H7 (cell line): ENCODE results near the gene INSR. TPM values are rescaled to one million over a fixed set of nuclear protein-coding genes. Genes with fewer than 3 reads are reported as not detected.

Experiments
- DNase-seq: peaks from one replicate; pipeline ENCODE4 v3.0.0; 2012
- H3K27me3 ChIP-seq: 2 replicates; pipeline ENCODE4 v1.6.0; 2011; ENCODE audit warnings: mild to moderate bottlenecking, low read length; ENCODE audit not compliant: control insufficient read depth, insufficient read depth
- H3K36me3 ChIP-seq: replicated peaks from 2 replicates; pipeline ENCODE4 v1.5.1; 2011; ENCODE audit warnings: low read length; ENCODE audit not compliant: control insufficient read depth, insufficient read depth
- H3K4me3 ChIP-seq: 2 replicates; pipeline ENCODE4 v1.5.1; 2011; ENCODE audit warnings: low read depth, mild to moderate bottlenecking, control low read depth, low read length, moderate library complexity; ENCODE audit not compliant: insufficient read depth
- total RNA-seq: library from RNA; depleted of rRNA; stranded (reverse); fragments of >200 nt; shearing (Covaris generic); gene quantifications from 2 replicates; pipeline ENCODE4 v1.2.3, GENCODE V29; 2014; rRNA removed

INSR gene
- 10.0 and 13.6 TPM in 2 replicates for total RNA-seq

DNA sequence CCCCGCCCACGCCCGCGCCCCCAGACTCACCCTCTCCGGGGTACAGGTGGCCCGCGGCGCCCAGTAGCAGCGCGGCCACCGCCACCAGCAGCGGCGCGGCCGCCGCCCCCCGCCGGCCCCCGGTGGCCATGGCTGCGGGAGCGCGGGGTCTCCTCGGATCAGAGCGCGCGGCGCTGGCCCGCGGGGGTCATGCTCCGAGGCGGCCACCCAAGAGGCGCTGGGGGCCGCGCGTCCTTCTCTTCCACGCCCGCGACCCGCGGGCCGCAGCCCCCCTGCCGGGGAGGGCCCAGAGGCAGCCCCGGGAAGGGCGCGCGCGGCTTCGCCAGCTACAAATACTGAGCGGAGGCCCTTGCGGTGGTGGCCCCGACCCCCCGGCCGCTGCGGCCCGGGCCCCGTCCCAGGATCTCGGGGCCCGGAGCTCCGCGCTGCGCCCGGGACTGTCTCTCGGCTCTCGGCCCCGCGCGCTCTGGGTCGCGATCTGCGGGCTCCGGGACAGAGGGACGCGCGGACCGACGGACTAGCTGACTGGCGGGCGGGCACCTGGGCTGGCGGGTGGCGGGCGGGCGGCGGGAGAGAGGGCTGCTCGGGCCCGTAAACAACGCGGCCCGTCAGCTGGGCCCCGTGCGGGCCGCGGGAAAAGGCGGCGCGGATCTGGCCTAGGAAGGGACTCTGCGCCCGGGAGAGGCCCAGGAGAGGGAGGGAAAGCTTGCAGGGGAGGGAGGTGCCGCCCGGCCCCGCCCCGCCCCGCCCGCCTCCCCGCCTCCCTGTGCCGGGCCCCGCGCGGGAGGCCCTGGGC is at the start of gene INSR:
Gene INSR (minus strand): TSS at position 653 of the 796 bp plus-strand sequence. CDS start 523 bp downstream, at position 130.
- no peaks in the 10 kb centered on the region for H3K36me3 ChIP-seq
- DNase-seq, result peak; percentile 99
- peak within 1 kb of the TSS; percentile 72 for H3K4me3 ChIP-seq
- H3K27me3 ChIP-seq, result peaks cover 10% of the 10 kb centered on the region

DNA sequence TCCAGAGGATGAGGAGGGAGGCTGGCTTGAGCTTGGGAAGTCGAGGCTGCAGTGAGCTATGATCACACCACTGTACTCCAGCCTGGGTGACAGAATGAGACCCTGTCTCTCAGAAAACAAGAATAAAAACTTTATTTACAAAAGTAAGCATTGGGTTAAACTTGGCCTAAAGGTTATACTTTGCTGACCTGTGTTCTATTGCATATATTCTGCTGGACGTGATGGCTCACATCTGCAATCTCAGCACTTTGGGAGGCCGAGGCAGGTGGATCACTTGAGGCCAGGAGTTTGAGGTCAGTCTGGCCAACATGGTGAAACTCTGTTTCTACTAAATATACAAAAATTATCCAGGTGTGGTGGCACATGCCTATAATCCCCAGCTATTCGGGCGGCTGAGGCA is 47.9 kb upstream of the INSR start:
- no peak for DNase-seq

GRCh38 chr19:7340959-7341837 is 47.0 kb upstream of the INSR start:
- DNase-seq, result peak; percentile 83
- H3K4me3 ChIP-seq, result no peak overlapping the region
- H3K36me3 ChIP-seq, result no peaks in the 10 kb centered on the region
- no peaks in the 10 kb centered on the region for H3K27me3 ChIP-seq

More for the DNA sequence above, 47.9 kb upstream of the INSR start:
- H3K27me3 ChIP-seq, result no peaks in the 10 kb centered on the region
- H3K36me3 ChIP-seq, result no peaks in the 10 kb centered on the region
- no peak overlapping the region for H3K4me3 ChIP-seq

GRCh38 chr19:7337380-7338194 is 43.4 kb upstream of the INSR start:
- Histone ChIP-seq H3K36me3 (no peaks in the 10 kb centered on the region), H3K4me3 (no peak overlapping the region), H3K27me3 (no peaks in the 10 kb centered on the region)
- DNase-seq, result no peak

- Histone ChIP-seq H3K4me3 (no peak overlapping the region), H3K27me3 (no peaks in the 10 kb centered on the region), H3K36me3 (no peaks in the 10 kb centered on the region)
- no peak for DNase-seq
These were observed 42.2 kb upstream of the INSR start for GRCh38 chr19:7336321-7336973.

DNA sequence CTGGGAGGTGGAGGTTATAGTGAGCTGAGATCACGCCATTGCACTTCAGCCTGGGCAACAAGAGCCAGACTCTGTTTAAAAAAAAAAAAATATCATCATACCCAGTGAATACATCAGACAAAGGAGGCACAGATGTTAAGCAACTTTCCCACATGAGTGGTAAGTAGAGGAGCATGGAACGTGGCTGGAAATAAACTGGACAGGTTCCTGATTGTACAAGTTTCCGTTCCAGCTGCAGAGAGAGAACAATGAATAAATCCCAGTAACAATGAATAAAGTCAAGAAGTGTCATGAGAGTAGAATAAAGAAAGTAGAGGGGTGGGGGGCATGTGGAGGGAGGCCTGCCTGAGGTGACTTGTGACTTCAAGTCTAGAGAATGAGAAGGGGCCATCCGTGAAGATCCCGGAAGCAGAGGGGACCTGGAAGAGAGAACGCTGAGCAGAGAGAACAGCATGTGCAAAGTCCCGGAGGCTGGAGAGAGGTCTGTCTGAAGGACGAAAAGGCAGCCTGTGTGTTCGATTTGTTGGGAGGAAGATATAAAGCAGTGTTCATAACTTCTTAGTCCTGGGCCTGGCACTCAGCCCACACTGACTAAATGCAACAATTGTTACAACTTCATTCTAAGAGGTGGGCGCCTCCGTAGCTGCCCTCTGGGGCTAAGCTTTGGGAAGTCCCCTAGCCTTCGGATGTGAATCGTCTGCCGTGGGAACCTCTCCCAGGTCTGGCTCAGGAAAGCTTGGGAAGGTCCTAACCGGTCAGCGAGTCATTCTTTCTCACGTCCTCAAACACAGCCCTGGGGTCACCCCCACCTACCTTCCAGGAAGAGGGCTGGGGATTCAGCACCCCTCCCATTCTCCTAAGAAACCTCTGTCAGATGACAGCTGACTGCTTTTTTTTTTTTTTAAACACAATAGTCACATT is 39.2 kb upstream of the INSR start:
- Histone ChIP-seq H3K27me3 (no peaks in the 10 kb centered on the region), H3K36me3 (no peaks in the 10 kb centered on the region), H3K4me3 (no peak overlapping the region)
- DNase-seq, result no peak

GRCh38 chr19:7331446-7331845 is 37.2 kb upstream of the INSR start:
- Histone ChIP-seq H3K4me3 (no peak overlapping the region), H3K27me3 (no peaks in the 10 kb centered on the region), H3K36me3 (no peaks in the 10 kb centered on the region)
- DNase-seq, result no peak

GRCh38 chr19:7328647-7329046 is 34.4 kb upstream of the INSR start:
- no peak overlapping the region for H3K4me3 ChIP-seq
- no peak for DNase-seq
- no peaks in the 10 kb centered on the region for H3K36me3 ChIP-seq
- H3K27me3 ChIP-seq, result no peaks in the 10 kb centered on the region

DNA sequence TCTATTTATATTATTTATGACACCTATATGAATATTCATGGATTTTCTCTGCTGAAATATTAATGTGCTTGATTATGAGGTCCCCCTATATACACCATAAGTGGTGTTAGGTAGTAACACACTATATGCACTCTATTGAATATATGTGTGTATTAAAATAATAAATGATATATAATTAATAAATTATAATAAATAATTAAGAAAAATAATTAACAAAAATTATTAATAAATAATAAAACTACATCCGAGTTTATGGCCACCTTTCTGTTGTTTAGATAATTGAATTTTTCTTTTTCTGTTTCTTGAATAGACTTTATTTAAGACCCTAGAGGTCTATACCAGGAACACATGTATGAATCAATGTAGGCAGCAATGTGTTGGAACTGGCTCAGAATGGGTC is 33.6 kb upstream of the INSR start:
- Histone ChIP-seq H3K4me3 (no peak overlapping the region), H3K27me3 (no peaks in the 10 kb centered on the region), H3K36me3 (no peaks in the 10 kb centered on the region)
- no peak for DNase-seq

- DNase-seq, result peak; percentile 77
- H3K27me3 ChIP-seq, result no peaks in the 10 kb centered on the region
- H3K4me3 ChIP-seq, result no peak overlapping the region
- no peaks in the 10 kb centered on the region for H3K36me3 ChIP-seq
These were observed 32.1 kb upstream of the INSR start for GRCh38 chr19:7326105-7326877.

DNA sequence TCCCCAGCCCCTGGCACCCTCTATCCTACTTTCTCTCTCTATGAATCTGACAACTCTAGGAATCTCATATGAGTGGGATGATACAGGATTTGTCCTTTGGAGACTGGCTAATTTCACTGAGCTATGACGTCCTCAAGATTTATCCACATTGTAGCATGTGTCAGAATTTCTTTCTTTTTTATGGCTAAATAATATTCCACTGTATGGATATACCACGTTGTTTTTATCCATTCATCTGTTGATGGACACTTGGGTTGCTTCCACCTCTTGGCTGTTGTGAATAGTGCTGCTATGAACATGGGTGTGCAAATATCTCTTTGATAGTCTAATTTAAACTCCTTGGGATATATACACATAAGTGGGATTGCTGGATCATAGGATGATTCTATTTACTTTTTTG is 24.0 kb upstream of the INSR start:
- Histone ChIP-seq H3K27me3 (no peaks in the 10 kb centered on the region), H3K4me3 (no peak overlapping the region), H3K36me3 (no peaks in the 10 kb centered on the region)
- DNase-seq, result no peak

GRCh38 chr19:7312816-7313215 is 18.6 kb upstream of the INSR start:
- no peak for DNase-seq
- Histone ChIP-seq H3K36me3 (no peaks in the 10 kb centered on the region), H3K4me3 (no peak overlapping the region), H3K27me3 (no peaks in the 10 kb centered on the region)

DNA sequence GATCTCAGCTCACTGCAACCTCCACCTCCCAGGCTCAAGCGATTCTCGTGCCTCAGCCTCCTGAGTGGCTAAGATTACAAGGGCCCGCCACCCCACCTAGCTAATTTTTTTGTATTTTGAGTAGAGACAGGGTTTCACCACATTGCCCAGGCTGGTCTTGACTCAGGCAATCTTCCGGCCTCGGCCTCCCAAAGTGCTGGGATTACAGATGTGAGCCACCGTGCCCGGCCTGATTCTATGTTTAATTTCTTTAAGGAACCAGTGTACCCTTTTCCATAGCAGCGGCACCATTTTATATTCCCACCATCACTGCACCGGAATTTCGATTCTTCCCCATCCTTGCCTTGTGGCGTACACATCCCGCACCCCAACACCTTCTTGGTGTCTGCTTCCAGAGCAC is 17.7 kb upstream of the INSR start:
- no peak for DNase-seq
- H3K27me3 ChIP-seq, result no peaks in the 10 kb centered on the region
- no peaks in the 10 kb centered on the region for H3K36me3 ChIP-seq
- no peak overlapping the region for H3K4me3 ChIP-seq
